Endodermal cell (in vitro differentiated cells): Measurements from ENCODE around the gene NUP98. TPM values are rescaled to one million over a fixed set of nuclear protein-coding genes. Genes with fewer than 3 reads are reported as not detected.
A peak's percentile ranks its signal among the peaks of the same experiment; 100 is the strongest.

Source experiments
- DNase-seq: peaks from one replicate; pipeline ENCODE4 v3.0.0-alpha.2; 2017
- H3K27ac ChIP-seq: 2 replicates; pipeline ENCODE4 v1.5.1; 2013; ENCODE audit warnings: mild to moderate bottlenecking, low read depth, low read length, moderate library complexity
- H3K27me3 ChIP-seq: 2 replicates; pipeline ENCODE4 v1.6.1; 2013; ENCODE audit warnings: mild to moderate bottlenecking, low read length, moderate library complexity; ENCODE audit not compliant: insufficient read depth, control insufficient read depth, poor library complexity, severe bottlenecking
- H3K36me3 ChIP-seq: 2 replicates; pipeline ENCODE4 v1.7.0; 2013; ENCODE audit warnings: mild to moderate bottlenecking, low read length, moderate library complexity; ENCODE audit not compliant: control insufficient read depth, insufficient read depth
- H3K4me1 ChIP-seq: one replicate; pipeline ENCODE4 v1.7.0; 2013; ENCODE audit warnings: low read length; ENCODE audit not compliant: control insufficient read depth, insufficient read depth
- H3K4me3 ChIP-seq: 2 replicates; pipeline ENCODE4 v1.5.1; 2013; ENCODE audit warnings: mild to moderate bottlenecking, low read length, moderate library complexity
- H3K9ac ChIP-seq: 2 replicates; pipeline ENCODE4 v1.6.1; 2013; ENCODE audit warnings: mild to moderate bottlenecking, low read length, moderate library complexity; ENCODE audit not compliant: poor library complexity, severe bottlenecking; ENCODE audit errors: extremely low read depth
- H3K9me3 ChIP-seq: 2 replicates; pipeline ENCODE4 v1.6.1; 2013; ENCODE audit warnings: mild to moderate bottlenecking, low read length, moderate library complexity; ENCODE audit not compliant: control insufficient read depth
- H3K27ac Mint-ChIP-seq: 2 replicates; pipeline ENCODE4 v1.8.0; 2020; ENCODE audit warnings: mixed read lengths
- H3K27me3 Mint-ChIP-seq: 2 replicates; pipeline ENCODE4 v1.8.0; 2021; ENCODE audit warnings: mild to moderate bottlenecking, mixed read lengths; ENCODE audit not compliant: insufficient read depth
- H3K36me3 Mint-ChIP-seq: 2 replicates; pipeline ENCODE4 v1.8.0; 2020; ENCODE audit warnings: low read depth, mixed read lengths
- H3K4me1 Mint-ChIP-seq: 2 replicates; pipeline ENCODE4 v1.8.0; 2020; ENCODE audit warnings: mixed read lengths
- H3K4me3 Mint-ChIP-seq: 2 replicates; pipeline ENCODE4 v1.8.0; 2020; ENCODE audit warnings: mild to moderate bottlenecking, moderate library complexity, mixed read lengths
- H3K9me3 Mint-ChIP-seq: 2 replicates; pipeline ENCODE4 v1.8.0; 2020; ENCODE audit warnings: mild to moderate bottlenecking, mixed read lengths
- WGBS, 2 experiments: methylation state at CpG; one replicate each; pipeline versions ENCODE4 v1.1.5 to v1.1.7; 2013; ENCODE audit warnings: missing lambda C conversion rate in 2 of 2, mixed read lengths in 1 of 2; ENCODE audit not compliant: insufficient coverage in 1 of 2, insufficient read length in 1 of 2; 5-methylcytosine and 5-hydroxymethylcytosine counted together
- long read RNA-seq, 4 experiments: library from polyadenylated mRNA in 2 of 4; library from RNA in 1 of 4; library from capped mRNA in 1 of 4; stranded (forward) in 3 of 4; unstranded in 1 of 4; transcript quantifications; one replicate each; pipeline ENCODE4 v2.0.0, GENCODE V29; 2020 to 2021; ENCODE audit warnings: inconsistent platforms in 1 of 4
- polyA plus RNA-seq, 2 experiments: library from polyadenylated mRNA; stranded (reverse); fragments of 50-300 nt; gene quantifications; one replicate each; pipeline ENCODE4 v1.2.3, GENCODE V29; 2013
- total RNA-seq, 2 donors: library from RNA; stranded (reverse); fragmentation: NEBNext Ultra II Directional in 1 of 2; extraction: Animal tissue kit (Norgen Biotek cat#: 25700) in 1 of 2; gene quantifications; 2 replicates in 1 of 2; 3 replicates in 1 of 2; pipeline ENCODE4 v1.2.1, GENCODE V29; 2021
- TF ChIP-seq, protein P1 (sequence below): fragments of 200-600 bp; sonication (generic); conservative IDR thresholded peaks from 2 replicates; pipeline ENCODE4 v1.5.0; 2021; ENCODE audit warnings: antibody characterized with exemption, mild to moderate bottlenecking

NUP98 gene
- total RNA-seq = 10 to 100 TPM; 81.6 to 92.6 TPM
- 78.1 TPM for polyA plus RNA-seq (2013, experiment 1 of 2)
- polyA plus RNA-seq (2013, experiment 2 of 2) = 68.1 TPM
- long read RNA-seq, experiment 1, partial matches to known transcripts = 18 of 26 reads
- long read RNA-seq, experiment 1, other reads (novel, unspliced or antisense) = 7 of 26 reads
- long read RNA-seq, experiment 2, full-length matches to known transcripts = 30 of 85 reads
- long read RNA-seq, experiment 2, partial matches to known transcripts = 23 of 85 reads
- long read RNA-seq, experiment 2, other reads (novel, unspliced or antisense) = 32 of 85 reads
- long read RNA-seq, experiment 3, full-length matches to known transcripts = 53 of 145 reads
- long read RNA-seq, experiment 3, partial matches to known transcripts = 59 of 145 reads
- long read RNA-seq, experiment 3, other reads (novel, unspliced or antisense) = 33 of 145 reads
- long read RNA-seq, experiment 4, partial matches to known transcripts = 2 of 5 reads
- long read RNA-seq, experiment 4, other reads (novel, unspliced or antisense) = 3 of 5 reads

GRCh38 chr11:3797329-3798090 lies at the start of gene NUP98:
Gene NUP98, minus strand, starts transcription at chr11:3797554. Its CDS starts 15,437 bp downstream, at chr11:3782117.
- no peaks in the 10 kb centered on the region for H3K9me3 ChIP-seq
- peak; percentile 100 for DNase-seq
- Mint-ChIP-seq H3K27me3 (no peaks in the 10 kb centered on the region), H3K4me1 (peaks cover 10% of the 10 kb centered on the region), H3K36me3 (peaks cover 23% of the 10 kb centered on the region), H3K27ac (peak within 1 kb of the TSS; percentile 98), H3K4me3 (peak within 1 kb of the TSS; percentile 77), H3K9me3 (peaks cover 3% of the 10 kb centered on the region)
- H3K27ac ChIP-seq = peak within 1 kb of the TSS; percentile 96
- H3K9ac ChIP-seq = peak within 1 kb of the TSS; percentile 88
- H3K4me3 ChIP-seq = peak within 1 kb of the TSS; percentile 97
- peaks cover 28% of the 10 kb centered on the region for H3K36me3 ChIP-seq
- H3K27me3 ChIP-seq = no peaks in the 10 kb centered on the region
- TF ChIP-seq, protein P1, sequence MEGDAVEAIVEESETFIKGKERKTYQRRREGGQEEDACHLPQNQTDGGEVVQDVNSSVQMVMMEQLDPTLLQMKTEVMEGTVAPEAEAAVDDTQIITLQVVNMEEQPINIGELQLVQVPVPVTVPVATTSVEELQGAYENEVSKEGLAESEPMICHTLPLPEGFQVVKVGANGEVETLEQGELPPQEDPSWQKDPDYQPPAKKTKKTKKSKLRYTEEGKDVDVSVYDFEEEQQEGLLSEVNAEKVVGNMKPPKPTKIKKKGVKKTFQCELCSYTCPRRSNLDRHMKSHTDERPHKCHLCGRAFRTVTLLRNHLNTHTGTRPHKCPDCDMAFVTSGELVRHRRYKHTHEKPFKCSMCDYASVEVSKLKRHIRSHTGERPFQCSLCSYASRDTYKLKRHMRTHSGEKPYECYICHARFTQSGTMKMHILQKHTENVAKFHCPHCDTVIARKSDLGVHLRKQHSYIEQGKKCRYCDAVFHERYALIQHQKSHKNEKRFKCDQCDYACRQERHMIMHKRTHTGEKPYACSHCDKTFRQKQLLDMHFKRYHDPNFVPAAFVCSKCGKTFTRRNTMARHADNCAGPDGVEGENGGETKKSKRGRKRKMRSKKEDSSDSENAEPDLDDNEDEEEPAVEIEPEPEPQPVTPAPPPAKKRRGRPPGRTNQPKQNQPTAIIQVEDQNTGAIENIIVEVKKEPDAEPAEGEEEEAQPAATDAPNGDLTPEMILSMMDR = no peak
- 0% methylated on average over 33 to 86 of the region's 86 CpGs for WGBS, 2 experiments
- H3K4me1 ChIP-seq = no peaks in the 10 kb centered on the region

GRCh38 chr11:3845670-3846069 lies 48.3 kb upstream of the NUP98 start:
- Histone ChIP-seq H3K4me3 (no peak overlapping the region), H3K36me3 (no peaks in the 10 kb centered on the region), H3K27ac (no peak overlapping the region), H3K9me3 (no peaks in the 10 kb centered on the region), H3K27me3 (no peaks in the 10 kb centered on the region), H3K4me1 (no peaks in the 10 kb centered on the region), H3K9ac (no peak overlapping the region)
- DNase-seq = no peak
- Mint-ChIP-seq H3K4me1 (no peaks in the 10 kb centered on the region), H3K27me3 (peaks cover 5% of the 10 kb centered on the region), H3K27ac (no peak overlapping the region), H3K9me3 (no peaks in the 10 kb centered on the region), H3K4me3 (no peak overlapping the region), H3K36me3 (no peaks in the 10 kb centered on the region)
- WGBS, 2 experiments = 90% methylated on average over 2 to 3 of the region's 3 CpGs
- TF ChIP-seq, protein P1 = no peak

- H3K27me3 Mint-ChIP-seq = peaks cover 5% of the 10 kb centered on the region
- no peaks in the 10 kb centered on the region for H3K4me1 Mint-ChIP-seq
- Histone ChIP-seq H3K9me3 (no peaks in the 10 kb centered on the region), H3K27me3 (no peaks in the 10 kb centered on the region), H3K4me1 (no peaks in the 10 kb centered on the region), H3K4me3 (no peak overlapping the region), H3K36me3 (no peaks in the 10 kb centered on the region), H3K9ac (no peak overlapping the region), H3K27ac (no peak overlapping the region)
- H3K9me3 Mint-ChIP-seq = no peaks in the 10 kb centered on the region
- H3K4me3 Mint-ChIP-seq = no peak overlapping the region
- H3K36me3 Mint-ChIP-seq = no peaks in the 10 kb centered on the region
- no peak for DNase-seq
- TF ChIP-seq, protein P1 = no peak
- H3K27ac Mint-ChIP-seq = no peak overlapping the region
- WGBS, 2 experiments = 94 to 100% methylated on average over 1 of the region's 1 CpG
Observed at GRCh38 chr11:3845246-3845645, 47.9 kb upstream of the NUP98 start.
